H1 (cell line): ENCODE results near the gene VAT1L. TPM values are rescaled to one million over a fixed set of nuclear protein-coding genes. Genes with fewer than 3 reads are reported as not detected.

Experiments
- CTCF ChIA-PET: fragments of 300-600 bp; sonication (Branson Sonifier 250); formaldehyde crosslinking; loops from one replicate; lab custom pipeline; 2021; ENCODE audit not compliant: partially characterized antibody; lab: Charles Lee
- POLR2A ChIA-PET: fragments of 300-600 bp; sonication (Branson Sonifier 250); formaldehyde crosslinking; loops from one replicate; lab custom pipeline; 2021; ENCODE audit warnings: inconsistent platforms; ENCODE audit not compliant: partially characterized antibody; lab: Charles Lee
- DNase-seq, 2 experiments: peaks; one replicate each; pipeline versions ENCODE4 v3.0.0 to v3.0.0-alpha.2; 2010 to 2022; ENCODE audit warnings: low spot score in 2 of 2, low read depth in 1 of 2, mixed read lengths in 1 of 2
- FAIRE-seq: peaks from 2 replicates; lab custom pipeline; 2011; peaks lifted over from hg19 to GRCh38; lab: Jason Lieb, UNC
- H2AFZ ChIP-seq: 2 replicates; pipeline ENCODE4 v1.8.1; 2012; ENCODE audit warnings: low read length, inconsistent platforms
- H2AK5ac ChIP-seq: 2 replicates; pipeline ENCODE4 v1.6.1; 2013; ENCODE audit warnings: low read depth, low read length
- H2BK120ac ChIP-seq: replicated peaks from 2 replicates; pipeline ENCODE3; 2013; ENCODE audit warnings: low read depth, low read length, inconsistent platforms
- H2BK12ac ChIP-seq: 2 replicates; pipeline ENCODE4 v1.6.1; 2013; ENCODE audit warnings: low read depth, low read length
- H2BK15ac ChIP-seq: 2 replicates; pipeline ENCODE4 v1.6.1; 2013; ENCODE audit warnings: low read length
- H2BK20ac ChIP-seq: 2 replicates; pipeline ENCODE4 v1.6.1; 2013; ENCODE audit warnings: low read length
- H2BK5ac ChIP-seq: 2 replicates; pipeline ENCODE4 v1.6.1; 2013; ENCODE audit warnings: low read depth, low read length
- H3K14ac ChIP-seq: 2 replicates; pipeline ENCODE4 v1.6.1; 2013; ENCODE audit warnings: inconsistent platforms; ENCODE audit not compliant: insufficient read length
- H3K18ac ChIP-seq: 2 replicates; pipeline ENCODE4 v1.6.1; 2013; ENCODE audit warnings: low read length; ENCODE audit errors: extremely low read depth
- H3K23ac ChIP-seq: 2 replicates; pipeline ENCODE4 v1.6.1; 2013; ENCODE audit warnings: inconsistent platforms; ENCODE audit not compliant: insufficient read length
- H3K23me2 ChIP-seq: 2 replicates; pipeline ENCODE4 v1.6.1; 2013; ENCODE audit warnings: low read depth, low read length
- H3K27ac ChIP-seq: 2 replicates; pipeline ENCODE4 v1.6.1; 2011; ENCODE audit warnings: low read depth, low read length, inconsistent platforms
- H3K27me3 ChIP-seq, 4 experiments: replicated peaks in 1 of 4; 1 replicate in 1 of 4; 2 replicates in 3 of 4; pipeline versions ENCODE4 v1.6.1 to v1.8.1; 2011 to 2013; ENCODE audit warnings: low read length in 3 of 4, mild to moderate bottlenecking in 3 of 4, inconsistent platforms in 2 of 4, mixed read lengths in 2 of 4, moderate library complexity in 1 of 4; ENCODE audit not compliant: control insufficient read depth in 3 of 4, insufficient read depth in 3 of 4; ENCODE audit errors: extremely low read depth in 1 of 4
- H3K36me3 ChIP-seq, 4 experiments: 2 replicates each; pipeline versions ENCODE4 v1.6.1 to v1.8.1; 2011 to 2013; ENCODE audit warnings: mild to moderate bottlenecking in 4 of 4, low read length in 3 of 4, moderate library complexity in 2 of 4, control low read depth in 1 of 4, inconsistent platforms in 1 of 4; ENCODE audit not compliant: insufficient read depth in 4 of 4, control insufficient read depth in 2 of 4
- H3K4ac ChIP-seq: replicated peaks from 2 replicates; pipeline ENCODE3; 2013; ENCODE audit warnings: low read length, low read depth, mixed read lengths, inconsistent platforms; ENCODE audit not compliant: insufficient read length
- H3K4me1 ChIP-seq, 4 experiments: replicated peaks in 1 of 4; 1 replicate in 1 of 4; 2 replicates in 3 of 4; pipeline versions ENCODE4 v1.6.1 to v1.8.1; 2011 to 2013; ENCODE audit warnings: low read length in 3 of 4, inconsistent platforms in 2 of 4, mixed read lengths in 1 of 4; ENCODE audit not compliant: insufficient read depth in 4 of 4, control insufficient read depth in 3 of 4
- H3K4me2 ChIP-seq, 2 experiments: 2 replicates each; pipeline versions ENCODE4 v1.6.1 to v1.8.1; 2011 to 2013; ENCODE audit warnings: low read depth in 2 of 2, low read length in 2 of 2, control low read depth in 1 of 2, inconsistent platforms in 1 of 2, mild to moderate bottlenecking in 1 of 2; ENCODE audit not compliant: insufficient read depth in 1 of 2
- H3K4me3 ChIP-seq, 4 experiments: fragments of 200-600, 300-600 bp in 1 of 4; sonication (generic), shearing (Covaris generic), sonication (Bioruptor Twin) in 1 of 4; 2 replicates each; pipeline versions ENCODE4 v1.5.1 to v1.8.1; 2011 to 2016; ENCODE audit warnings: low read length in 4 of 4, low read depth in 3 of 4, control low read depth in 2 of 4, inconsistent platforms in 2 of 4, mild to moderate bottlenecking in 2 of 4, mixed read lengths in 1 of 4, moderate library complexity in 1 of 4; ENCODE audit not compliant: insufficient read depth in 2 of 4; ENCODE audit errors: extremely low read depth in 1 of 4
- H3K56ac ChIP-seq: replicated peaks from 2 replicates; pipeline ENCODE3; 2013; ENCODE audit warnings: low read depth, mild to moderate bottlenecking, mixed read lengths, low read length, inconsistent platforms; ENCODE audit not compliant: insufficient read length
- H3K79me1 ChIP-seq: 2 replicates; pipeline ENCODE4 v1.6.1; 2013; ENCODE audit warnings: low read depth, low read length, control low read depth
- H3K79me2 ChIP-seq, 2 experiments: 2 replicates each; pipeline versions ENCODE4 v1.6.1 to v1.8.1; 2012 to 2013; ENCODE audit warnings: low read length in 2 of 2, mild to moderate bottlenecking in 2 of 2, inconsistent platforms in 1 of 2; ENCODE audit not compliant: insufficient read depth in 2 of 2, control insufficient read depth in 1 of 2
- H3K9ac ChIP-seq, 4 experiments: replicated peaks in 1 of 4; 1 replicate in 1 of 4; 2 replicates in 3 of 4; pipeline versions ENCODE4 v1.6.1 to v1.8.1; 2011 to 2013; ENCODE audit warnings: low read depth in 3 of 4, low read length in 3 of 4, control low read depth in 2 of 4, mild to moderate bottlenecking in 2 of 4, moderate library complexity in 2 of 4, inconsistent platforms in 1 of 4; ENCODE audit errors: extremely low read depth in 1 of 4
- H3K9me3 ChIP-seq, 2 experiments: 2 replicates each; pipeline versions ENCODE4 v1.6.1 to v1.8.1; 2012 to 2013; ENCODE audit warnings: mild to moderate bottlenecking in 2 of 2, moderate library complexity in 2 of 2, control low read depth in 1 of 2, inconsistent platforms in 1 of 2, low read depth in 1 of 2, low read length in 1 of 2, mixed read lengths in 1 of 2; ENCODE audit not compliant: insufficient read depth in 2 of 2
- H4K20me1 ChIP-seq, 2 experiments: replicated peaks in 1 of 2; 2 replicates each; pipeline versions ENCODE3 to v1.8.1; 2011 to 2013; ENCODE audit warnings: inconsistent platforms in 2 of 2, low read length in 2 of 2, mild to moderate bottlenecking in 1 of 2; ENCODE audit not compliant: insufficient read depth in 2 of 2, control insufficient read depth in 1 of 2
- H4K5ac ChIP-seq: 2 replicates; pipeline ENCODE4 v1.6.1; 2013; ENCODE audit warnings: low read length, low read depth, mixed read lengths, inconsistent platforms; ENCODE audit not compliant: insufficient read length
- H4K8ac ChIP-seq: 2 replicates; pipeline ENCODE4 v1.8.0; 2013; ENCODE audit warnings: mild to moderate bottlenecking, moderate library complexity, low read length, inconsistent platforms; ENCODE audit not compliant: insufficient read depth; ENCODE audit errors: extremely low read depth
- H4K91ac ChIP-seq: replicated peaks from 2 replicates; pipeline ENCODE3; 2013; ENCODE audit warnings: low read length, mixed read lengths, inconsistent platforms; ENCODE audit not compliant: insufficient read length
- ATF2 ChIP-seq: IDR thresholded peaks from 2 replicates; pipeline ENCODE4 v1.6.1; 2012; ENCODE audit warnings: low read length, inconsistent platforms
- ATF3 ChIP-seq: IDR thresholded peaks from 2 replicates; pipeline ENCODE4 v1.6.1; 2011; ENCODE audit warnings: low read depth, mild to moderate bottlenecking, low read length; ENCODE audit not compliant: insufficient read depth
- BACH1 ChIP-seq: IDR thresholded peaks from 2 replicates; pipeline ENCODE4 v1.6.1; 2012; ENCODE audit warnings: low read length, improper control_type of control experiment
- HDAC2 ChIP-seq, 2 experiments: fragments of 300-600 bp in 1 of 2; sonication (generic) in 1 of 2; IDR thresholded peaks; 2 replicates each; pipeline ENCODE4 v1.6.1; 2011 to 2012; ENCODE audit warnings: low read depth in 2 of 2, low read length in 2 of 2, mild to moderate bottlenecking in 2 of 2, moderate library complexity in 2 of 2, borderline replicate concordance in 1 of 2, inconsistent platforms in 1 of 2
- KDM4A ChIP-seq: IDR thresholded peaks from one replicate; pipeline ENCODE4 v1.7.1; 2012; ENCODE audit warnings: low read depth, mild to moderate bottlenecking, moderate library complexity, low read length, inconsistent platforms; ENCODE audit not compliant: severe bottlenecking
- RAD21 ChIP-seq, 2 experiments: IDR thresholded peaks in 1 of 2; conservative IDR thresholded peaks in 1 of 2; 2 replicates each; pipeline ENCODE4 v1.6.1; 2011; ENCODE audit warnings: low read depth in 2 of 2, low read length in 2 of 2, improper control_type of control experiment in 1 of 2, inconsistent platforms in 1 of 2, mild to moderate bottlenecking in 1 of 2, moderate library complexity in 1 of 2
- SP2 ChIP-seq: IDR thresholded peaks from 2 replicates; pipeline ENCODE4 v1.6.1; 2012; ENCODE audit warnings: mild to moderate bottlenecking, low read length, inconsistent platforms
- TBP ChIP-seq: IDR thresholded peaks from 2 replicates; pipeline ENCODE4 v1.6.1; 2011; ENCODE audit warnings: low read depth, low read length, improper control_type of control experiment
- TEAD4 ChIP-seq: IDR thresholded peaks from 2 replicates; pipeline ENCODE4 v1.6.1; 2012; ENCODE audit warnings: low read depth, low read length, inconsistent platforms, mixed read lengths
- YY1 ChIP-seq: IDR thresholded peaks from 2 replicates; pipeline ENCODE4 v1.6.1; 2011; ENCODE audit warnings: low read depth, mild to moderate bottlenecking, low read length
- WGBS, 2 experiments: shearing (Covaris generic) in 1 of 2; methylation state at CpG; one replicate each; pipeline versions ENCODE4 v1.1.6 to v1.1.7; 2013 to 2015; ENCODE audit warnings: low lambda C conversion rate in 2 of 2, mixed read lengths in 2 of 2, inconsistent platforms in 1 of 2, low coverage in 1 of 2, missing lambda C conversion rate in 1 of 2; ENCODE audit not compliant: insufficient replicate concordance in 2 of 2, insufficient coverage in 1 of 2, insufficient read length in 1 of 2; ENCODE audit errors: extremely low coverage in 1 of 2, missing lambda C conversion rate in 1 of 2; 5-methylcytosine and 5-hydroxymethylcytosine counted together
- polyA plus RNA-seq, 7 experiments: library from polyadenylated mRNA; depleted of rRNA in 3 of 7; stranded (reverse) in 5 of 7; unstranded in 2 of 7; fragments of >200 nt in 5 of 7; fragments of 200-250 nt in 2 of 7; gene quantifications; 1 replicate in 5 of 7; 2 replicates in 1 of 7; 4 replicates in 1 of 7; pipeline versions ENCODE4 v1.2.1 to v1.2.3, GENCODE V29; 2011 to 2013; ENCODE audit warnings: missing spikeins in 2 of 7, mixed read lengths in 2 of 7
- total RNA-seq: library from RNA; stranded (reverse); fragmentation: NEBNext Ultra II Directional; extraction: Animal tissue kit (Norgen Biotek cat#: 25700); gene quantifications from 2 replicates; pipeline ENCODE4 v1.2.1, GENCODE V29; 2021

The VAT1L gene
- total and polyA plus RNA-seq, 2 of the 8 experiments (the other 6 are each of a cell fraction or from before 2014, with no cell fraction given), result 46.3 to 48.2 TPM

- no peak overlapping the region for H3K14ac ChIP-seq
- DNase-seq (no peak), FAIRE-seq (no peak)
- H3K9ac ChIP-seq, result no peak overlapping the region
- H4K5ac ChIP-seq, result no peak overlapping the region
- no peak overlapping the region for H3K27ac ChIP-seq
- H3K79me1 ChIP-seq, result no peaks in the 10 kb centered on the region
- H2BK120ac ChIP-seq, result no peak overlapping the region
- ChIA-PET CTCF (interaction anchor here (0.6 to 0.8 kb wide), 2 partner anchors 10 to 78 kb away, joined by 3 read pairs; no protein-coding TSS in a partner anchor), POLR2A (no interaction called here)
- no peaks in the 10 kb centered on the region for H3K23me2 ChIP-seq
- 0 out of 7 replicates have a peak, but pooled peaks cover 0 to 6% (median 0%) of the 10 kb centered on the region in 4 experiments for H3K4me1 ChIP-seq
- no peak overlapping the region for H4K8ac ChIP-seq
- H2AK5ac ChIP-seq, result no peak overlapping the region
- H3K18ac ChIP-seq, result no peak overlapping the region
- no peak overlapping the region for H3K56ac ChIP-seq
- no peaks in the 10 kb centered on the region for H3K27me3 ChIP-seq
- H2BK12ac ChIP-seq, result no peak overlapping the region
- H2BK15ac ChIP-seq, result no peak overlapping the region
- H3K36me3 ChIP-seq, result no peaks in the 10 kb centered on the region
- no peaks in the 10 kb centered on the region for H3K79me2 ChIP-seq
- H3K4me2 ChIP-seq, result no peak overlapping the region
- H3K4me3 ChIP-seq, result no peak overlapping the region
- H2BK5ac ChIP-seq, result no peak overlapping the region
- WGBS, 2 experiments, result 70% methylated on average over 7 of the region's 7 CpGs; no CpG with 5 or more reads in 1 of the 2 experiments
- peaks cover 0 to 1% of the 10 kb centered on the region in 2 experiments for H4K20me1 ChIP-seq
- H2BK20ac ChIP-seq, result no peak overlapping the region
- H2AFZ ChIP-seq, result no peak overlapping the region
- H4K91ac ChIP-seq, result no peak overlapping the region
- no peak overlapping the region for H3K23ac ChIP-seq
- no peak overlapping the region for H3K4ac ChIP-seq
- H3K9me3 ChIP-seq, result no peaks in the 10 kb centered on the region
- TF ChIP-seq SP2 (no peak), ATF2 (no peak), RAD21 (IDR thresholded peaks at IDR 0.05 in 1 of 2, conservative IDR thresholded peaks at IDR 0.05 in 1 of 2; ENCODE audit: low read depth in 2 of 2, low read length in 2 of 2) (no peak), BACH1 (no peak), HDAC2 (IDR thresholded peaks at IDR 0.05; ENCODE audit: borderline replicate concordance in 1 of 2, low read depth in 2 of 2, low read length in 2 of 2) (no peak), TEAD4 (no peak), YY1 (no peak), TBP (no peak), ATF3 (no peak), KDM4A (no peak)
These were observed 108.2 kb downstream of the VAT1L start for GRCh38 chr16:77896415-77897128.
